K562 (cell line): ENCODE results near the gene CD300H. TPM values are rescaled to one million over a fixed set of nuclear protein-coding genes. Genes with fewer than 3 reads are reported as not detected.

Experiments used
- ZNF609 ChIP-seq: sonication (generic); formaldehyde crosslinking; IDR thresholded peaks from 2 replicates; pipeline ENCODE4 v1.8.1; 2023; ENCODE audit warnings: missing genetic modification reagents, mild to moderate bottlenecking, borderline replicate concordance
- ZNF740 ChIP-seq, 3 experiments: fragments of 200-800 bp in 1 of 3; sonication (Bioruptor generic) in 1 of 3; sonication (generic) in 1 of 3; formaldehyde crosslinking in 1 of 3; IDR thresholded peaks; 2 replicates each; pipeline versions ENCODE4 v1.6.1 to v1.8.0; 2016 to 2022; ENCODE audit warnings: mild to moderate bottlenecking in 2 of 3, missing compliant biosample characterization in 2 of 3, missing genetic modification characterization in 2 of 3, missing genetic modification reagents in 1 of 3
- polyA plus RNA-seq, 8 experiments: library from polyadenylated mRNA; depleted of rRNA in 4 of 8; stranded (reverse) in 5 of 8; unstranded in 3 of 8; fragments of >200 nt; fragmentation: Nextera tagmentation in 2 of 8; fragmentation: Illumina TruSeq in 1 of 8; extraction: Ambion mirVana in 2 of 8; extraction: Trizol in 1 of 8; gene quantifications; 2 replicates each; pipeline versions ENCODE4 v1.2.1 to v1.2.3, GENCODE V29; 2011 to 2014; ENCODE audit warnings: inconsistent platforms in 1 of 8, missing spikeins in 1 of 8
- total RNA-seq, 7 experiments: library from RNA; depleted of rRNA in 6 of 7; stranded (reverse); fragments of >200 nt in 6 of 7; fragmentation: Illumina TruSeq in 2 of 7; extraction: Trizol in 2 of 7; gene quantifications; 2 replicates each; pipeline versions ENCODE4 v1.2.1 to v1.2.3, GENCODE V29; 2011 to 2021; ENCODE audit warnings: low replicate concordance in 1 of 7

The CD300H gene
- total and polyA plus RNA-seq, 9 of the 15 experiments (the other 6 are each of a cell fraction or from before 2014, with no cell fraction given): not detected

- TF ChIP-seq ZNF740 (CRISPR knock-in tag; IDR thresholded peaks at IDR 0.05): no peak
- no peak for TF ChIP-seq ZNF740 (tag; IDR thresholded peaks at IDR 0.05)
- TF ChIP-seq ZNF609 (CRISPR knock-in tag): no peak
- TF ChIP-seq, all 486 proteins: peak for 0
These were observed 11.7 kb upstream of the CD300H start (continued) for GRCh38 chr17:74578979-74579378.
